LoVo (cell line): ENCODE measurements around the gene OR5B21.

ENCODE experiments used
- DNase-seq: peaks from one replicate; pipeline ENCODE4 v3.0.0-alpha.2; 2016; ENCODE audit warnings: low spot score

The OR5B21 gene

GRCh38 chr11:58508005-58508404, at the start of gene OR5B21:
Gene OR5B21, minus strand, starts transcription at chr11:58508105. Its CDS starts 0 bp downstream, at chr11:58508105.
- DNase-seq, result no peak

DNA sequence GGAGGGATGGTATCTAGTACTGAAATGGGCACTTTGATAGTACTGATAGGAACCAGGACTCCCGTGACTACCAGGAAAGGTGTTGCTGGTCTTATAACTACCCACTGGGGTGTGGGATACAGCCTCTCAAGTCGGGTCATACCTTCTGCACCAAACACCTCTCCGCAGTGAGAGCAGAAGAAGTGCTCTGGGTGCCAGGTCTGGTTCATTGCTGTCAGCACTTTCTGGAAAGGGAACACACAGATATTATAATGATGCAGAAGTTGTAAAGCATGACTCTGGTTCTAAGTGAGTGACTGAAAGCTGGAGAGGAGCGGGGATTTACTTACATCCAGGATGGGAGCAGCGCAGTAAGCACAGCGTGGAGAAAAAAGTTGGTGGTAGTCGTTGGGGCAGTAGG, 41.7 kb upstream of the OR5B21 start:
- DNase-seq, result no peak

- DNase-seq, result no peak
These were observed 38.9 kb upstream of the OR5B21 start for GRCh38 chr11:58546841-58547240.

DNA sequence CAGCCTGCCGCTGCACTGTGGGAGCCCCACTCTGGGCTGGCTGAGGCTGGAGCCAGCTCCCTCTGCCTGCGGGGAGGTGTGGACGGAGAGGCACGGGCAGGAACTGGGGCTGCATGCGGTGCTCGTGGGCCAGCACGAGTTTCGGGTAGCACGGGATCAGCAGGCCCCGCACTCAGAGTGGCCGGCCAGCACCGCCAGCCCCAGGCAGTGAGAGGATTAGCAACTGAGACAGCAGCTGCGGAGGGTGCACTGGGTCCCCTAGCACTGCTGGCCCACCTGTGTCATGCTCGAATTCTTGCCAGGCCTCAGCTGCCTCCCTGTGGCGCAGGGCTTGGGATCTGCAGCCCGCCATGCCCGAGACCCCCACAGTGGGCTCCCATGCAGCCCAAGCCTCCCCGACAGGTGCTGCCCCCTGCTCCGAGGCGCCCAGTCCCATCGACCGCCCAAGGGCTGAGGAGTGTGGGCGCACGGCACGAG, 24.0 kb upstream of the OR5B21 start:
- DNase-seq, result no peak

DNA sequence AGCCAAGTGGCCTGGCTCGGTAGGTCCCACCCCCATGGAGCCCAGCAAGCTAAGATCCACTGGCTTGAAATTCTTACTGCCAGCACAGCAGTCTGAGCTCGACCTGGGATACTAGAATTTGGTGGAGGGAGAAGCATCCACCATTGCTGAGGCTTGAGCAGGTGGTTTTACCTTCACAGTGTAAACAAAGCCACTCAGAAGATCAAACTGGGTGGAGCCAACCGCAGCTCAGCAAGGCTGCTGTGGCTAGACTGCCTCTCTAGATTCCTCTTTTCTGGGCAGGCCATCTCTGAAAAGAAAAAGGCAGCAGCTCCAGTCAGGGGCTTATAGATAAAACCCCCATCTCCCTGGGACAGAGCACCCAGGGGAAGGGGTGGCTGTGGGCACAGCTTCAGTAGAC, 22.3 kb upstream of the OR5B21 start:
- DNase-seq, result no peak

DNA sequence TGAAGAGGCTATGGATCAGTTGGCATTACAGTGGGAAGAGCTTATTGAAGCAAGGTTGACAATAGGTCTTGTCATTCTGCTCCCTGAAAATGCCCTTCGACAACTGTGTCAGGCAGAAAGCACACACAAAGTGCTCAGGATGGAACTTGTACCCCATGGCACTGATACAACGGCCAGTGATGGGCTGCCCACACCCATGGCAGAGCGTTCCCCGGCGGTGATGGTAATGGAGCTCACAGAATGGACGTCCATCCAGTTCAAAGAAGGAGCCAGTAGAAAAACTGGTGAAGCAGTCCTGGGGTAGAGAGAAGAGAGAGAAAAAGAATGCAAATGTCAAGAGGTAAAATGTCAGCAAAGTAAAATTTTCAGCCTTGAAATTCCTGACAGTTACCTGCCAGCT, 19.5 kb upstream of the OR5B21 start:
- DNase-seq, result no peak

DNA sequence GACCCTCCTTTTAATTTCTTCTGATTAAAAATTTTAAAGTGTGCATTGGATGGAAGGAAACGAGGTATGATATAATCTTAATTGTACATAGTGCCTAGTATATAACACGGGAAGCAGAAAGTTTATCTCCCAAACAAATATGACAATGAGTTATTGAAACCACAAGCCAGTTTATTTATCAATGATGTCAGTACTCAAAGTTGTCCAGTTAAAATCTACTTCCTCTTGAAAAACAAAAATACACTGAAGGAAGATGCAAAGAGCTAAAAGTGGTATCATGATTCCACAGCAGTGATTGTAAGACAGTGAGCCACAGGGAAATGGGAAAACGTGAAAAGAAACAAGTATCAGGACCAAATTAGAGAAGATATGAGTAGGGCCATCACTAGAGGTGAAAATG, 18.8 kb upstream of the OR5B21 start:
- no peak for DNase-seq

GRCh38 chr11:58525037-58525614, 17.2 kb upstream of the OR5B21 start:
- DNase-seq, result no peak

DNA sequence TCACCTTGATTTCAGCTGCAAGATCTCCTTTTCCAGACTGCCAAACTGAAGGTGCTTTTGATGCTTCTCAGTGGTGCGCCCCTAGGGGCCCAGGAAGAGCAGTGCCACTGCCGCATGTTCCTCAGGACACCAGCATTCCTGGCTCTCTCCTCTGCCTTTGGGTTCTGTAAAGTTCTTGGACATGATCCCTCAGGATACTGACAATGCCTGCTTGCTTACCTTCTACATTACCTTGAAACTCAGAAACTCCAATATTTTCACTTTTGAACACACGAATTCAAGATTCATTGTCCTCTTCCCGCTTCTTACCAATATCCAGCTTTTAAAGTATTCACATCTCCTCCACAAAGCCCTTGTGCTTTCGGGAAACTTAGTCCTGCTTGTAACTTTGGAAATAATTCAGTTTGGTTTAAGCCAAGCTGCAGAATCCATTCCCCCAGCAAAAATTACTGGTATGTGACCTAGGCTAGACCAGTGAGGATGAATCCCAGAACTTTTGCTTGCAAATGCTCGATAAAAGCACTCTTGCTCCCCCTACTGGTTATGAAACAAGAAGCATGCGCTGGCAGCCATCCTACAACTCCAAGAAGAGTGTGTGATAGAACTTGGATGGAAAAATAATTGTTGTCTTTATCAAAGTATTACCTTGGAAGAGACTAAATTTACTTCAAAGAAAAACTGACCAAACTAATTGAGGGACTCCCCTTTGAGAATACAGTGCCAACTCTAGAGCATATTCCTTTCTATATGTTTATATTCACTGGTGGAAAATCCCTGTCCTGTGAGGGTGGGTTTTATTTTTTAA, 16.5 kb upstream of the OR5B21 start:
- peak; percentile 83 for DNase-seq

DNA sequence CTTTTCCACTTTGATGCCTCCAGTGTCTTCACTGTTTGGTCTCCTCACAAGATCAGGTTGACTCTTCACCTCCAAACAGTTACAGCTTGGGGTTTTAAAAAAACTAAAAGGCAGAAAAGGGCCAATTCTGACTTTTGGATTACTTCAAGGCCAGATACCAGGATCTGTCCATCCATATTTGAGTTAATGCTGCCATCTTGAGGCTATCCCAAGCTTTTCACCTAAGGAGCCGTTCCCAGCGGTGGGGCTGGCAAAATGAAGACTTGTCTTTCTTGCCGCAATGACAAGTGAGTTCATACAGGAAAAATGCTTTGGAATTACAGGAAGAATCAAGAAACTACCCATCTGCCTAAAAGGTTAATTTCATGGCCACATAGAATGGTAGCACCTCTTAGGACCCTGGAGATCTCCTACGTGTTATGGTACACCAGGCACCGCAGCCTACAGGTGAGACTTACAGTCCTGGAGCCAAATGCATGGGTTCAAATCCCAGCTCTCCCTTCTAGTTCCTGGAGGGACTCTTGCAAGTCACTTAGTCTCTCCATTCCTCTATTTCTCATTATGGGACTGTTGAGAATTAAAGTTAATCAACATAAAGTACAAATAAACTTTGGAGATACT, 6.0 kb upstream of the OR5B21 start:
- DNase-seq, result peak; percentile 66

- no peak for DNase-seq
These were observed 3.7 kb upstream of the OR5B21 start for GRCh38 chr11:58511636-58512035.

- DNase-seq, result no peak
These were observed 1.8 kb upstream of the OR5B21 start for GRCh38 chr11:58509748-58510147.

GRCh38 chr11:58508814-58509213, 909 bp upstream of the OR5B21 start:
- DNase-seq, result no peak

GRCh38 chr11:58507355-58507754, 550 bp downstream of the OR5B21 start:
- no peak for DNase-seq

- no peak for DNase-seq
These were observed 970 bp downstream of the OR5B21 start for GRCh38 chr11:58506935-58507334.

- no peak for DNase-seq
These were observed 2.1 kb downstream of the OR5B21 start for GRCh38 chr11:58505849-58506248.

GRCh38 chr11:58504232-58504631, 3.7 kb downstream of the OR5B21 start:
- DNase-seq, result no peak

DNA sequence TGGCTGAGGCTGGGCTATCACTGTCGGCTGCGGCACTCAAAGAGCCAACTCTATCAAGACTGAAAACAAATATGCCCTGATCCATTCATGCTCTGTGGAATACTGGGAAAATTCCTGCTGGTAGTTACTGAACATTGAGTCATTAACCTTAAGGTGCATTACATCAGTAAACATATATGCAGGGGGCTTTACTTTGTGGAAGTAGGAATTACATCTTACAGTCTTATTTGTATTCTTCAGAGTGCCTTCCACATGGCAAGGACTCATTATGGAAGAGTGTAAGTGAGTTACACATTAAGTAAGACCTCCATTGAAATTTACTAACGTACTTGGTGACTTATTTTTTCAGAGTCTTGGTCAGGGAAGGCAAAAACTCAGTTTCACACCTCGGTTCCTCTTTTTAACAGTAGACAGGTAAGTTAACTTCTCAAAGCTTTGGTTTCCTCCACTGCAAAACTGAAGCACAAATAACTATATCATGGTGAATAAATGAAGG, 4.5 kb downstream of the OR5B21 start:
- DNase-seq, result no peak

- DNase-seq, result no peak
These were observed 5.9 kb downstream of the OR5B21 start for GRCh38 chr11:58502004-58502403.

DNA sequence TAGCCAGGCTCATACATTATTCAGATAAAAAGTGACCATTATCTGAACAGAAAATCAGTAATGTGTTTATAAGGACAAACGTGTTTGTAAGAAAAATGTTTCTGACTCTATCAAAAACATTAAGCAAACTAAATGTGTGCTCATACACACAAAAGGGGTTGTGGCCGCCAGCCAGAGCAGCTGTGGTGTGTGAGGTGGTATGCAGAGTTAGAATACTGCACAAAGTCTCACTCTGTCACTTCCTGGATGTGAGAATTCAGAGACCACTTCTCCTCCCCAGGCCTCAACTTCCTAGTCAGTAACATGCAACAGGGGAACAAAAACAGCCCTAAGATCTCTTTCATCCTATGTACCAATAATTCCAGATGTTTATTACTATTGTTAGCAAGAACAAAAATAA, 9.4 kb downstream of the OR5B21 start:
- DNase-seq, result no peak

- DNase-seq, result no peak
These were observed 10.0 kb downstream of the OR5B21 start for GRCh38 chr11:58497951-58498350.

- DNase-seq, result no peak
These were observed 12.0 kb downstream of the OR5B21 start for GRCh38 chr11:58495906-58496305.

- DNase-seq, result no peak
These were observed 13.8 kb downstream of the OR5B21 start for GRCh38 chr11:58494101-58494500.
